ENCODE results near the gene GPHN. TPM values are rescaled to one million over a fixed set of nuclear protein-coding genes. Genes with fewer than 3 reads are reported as not detected.

GPHN gene
- total and polyA plus RNA-seq, 2 of the 4 experiments (the other 2 are of a cell fraction), result 8.0 to 8.1 TPM

DNA sequence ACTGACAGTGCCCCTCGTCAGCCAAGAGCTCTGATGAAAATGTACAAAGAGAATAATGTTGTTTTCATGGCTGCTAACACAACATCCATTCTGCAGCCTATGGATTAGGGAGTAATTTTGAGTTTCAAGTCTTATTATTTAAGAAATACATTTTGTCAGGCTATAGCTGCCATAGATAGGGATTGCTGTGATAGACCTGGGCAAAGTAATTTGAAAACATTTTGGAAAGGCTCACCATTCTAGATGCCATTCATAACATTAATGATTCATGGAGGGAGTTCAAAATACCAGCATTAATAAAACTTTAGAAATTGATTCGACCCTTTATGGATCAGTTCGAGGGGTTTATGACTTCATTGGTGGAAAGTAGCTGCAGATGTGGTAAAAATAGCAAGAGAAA, 149.8 kb downstream of the GPHN start:
- H3K4me3 ChIP-seq (ENCODE audit: insufficient read depth, low read depth, low read length), result no peak overlapping the region
- intact Hi-C loops (cut with micrococcal nuclease), result no loop called here
- H3K4me1 ChIP-seq (ENCODE audit: control insufficient read depth, insufficient read depth, low read length), result no peaks in the 10 kb centered on the region
- H3K14ac ChIP-seq (replicated peaks; ENCODE audit: low read depth, low read length), result no peak overlapping the region
- H4K20me1 ChIP-seq (ENCODE audit: insufficient read depth, low read length), result no peaks in the 10 kb centered on the region
- no peak overlapping the region for H4K5ac ChIP-seq (ENCODE audit: low read depth, low read length)
- no peak overlapping the region for H3K4ac ChIP-seq (ENCODE audit: low read depth, low read length)
- peaks cover 2% of the 10 kb centered on the region; the same call in 1 of the 2 replicates for H3K9me3 ChIP-seq (ENCODE audit: control insufficient read depth, insufficient read depth, low read length)
- H2BK5ac ChIP-seq (ENCODE audit: low read depth, low read length, poor library complexity, severe bottlenecking), result no peak overlapping the region
- BruUV-seq (replicated peaks), result no TSS peak
- H3K27me3 ChIP-seq (ENCODE audit: control insufficient read depth, insufficient read depth, low read length), result no peaks in the 10 kb centered on the region
- no peak overlapping the region for H2AFZ ChIP-seq (replicated peaks; ENCODE audit: low read length, poor library complexity)
- no CpG with 5 or more reads among the region's 3 CpGs for WGBS, 2 experiments (ENCODE audit: extremely low coverage in 2 of 2, insufficient read length in 1 of 2)
- H4K91ac ChIP-seq (ENCODE audit: insufficient read depth, low read depth, low read length), result no peak overlapping the region
- ChIA-PET CTCF (no interaction called here), POLR2A (ENCODE audit: unreplicated experiment) (no interaction called here)
- dilution Hi-C loops (cut with HindIII; ENCODE audit: low sequenced_read_pairs, unreplicated experiment), result no loop called here
- H2BK20ac ChIP-seq (ENCODE audit: low read depth, low read length), result no peak overlapping the region
- in situ Hi-C loops (cut with MboI; ENCODE audit: low sequenced_read_pairs), result no loop called here
- no peak overlapping the region for H3K27ac ChIP-seq (ENCODE audit: insufficient read depth, low read length)
- no peak overlapping the region for H3K9ac ChIP-seq (ENCODE audit: low read depth, low read length)
- no peak overlapping the region for H3K18ac ChIP-seq (ENCODE audit: low read depth, low read length)
- TF ChIP-seq, protein P1, sequence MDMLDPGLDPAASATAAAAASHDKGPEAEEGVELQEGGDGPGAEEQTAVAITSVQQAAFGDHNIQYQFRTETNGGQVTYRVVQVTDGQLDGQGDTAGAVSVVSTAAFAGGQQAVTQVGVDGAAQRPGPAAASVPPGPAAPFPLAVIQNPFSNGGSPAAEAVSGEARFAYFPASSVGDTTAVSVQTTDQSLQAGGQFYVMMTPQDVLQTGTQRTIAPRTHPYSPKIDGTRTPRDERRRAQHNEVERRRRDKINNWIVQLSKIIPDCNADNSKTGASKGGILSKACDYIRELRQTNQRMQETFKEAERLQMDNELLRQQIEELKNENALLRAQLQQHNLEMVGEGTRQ (IDR thresholded peaks at IDR 0.05; ENCODE audit: low read depth, low read length), result no peak
- TF ChIP-seq CTCF (conservative IDR thresholded peaks at IDR 0.05; ENCODE audit: low read depth, low read length), result no peak
- no peak for TF ChIP-seq FOS (IDR thresholded peaks at IDR 0.05; ENCODE audit: low read depth, low read length)
- no peak for TF ChIP-seq RCOR1 (IDR thresholded peaks at IDR 0.05; ENCODE audit: insufficient replicate concordance, low read length)
- no peak for TF ChIP-seq MAZ (IDR thresholded peaks at IDR 0.05; ENCODE audit: borderline replicate concordance, low read depth, low read length)
- no peak for TF ChIP-seq RAD21 (IDR thresholded peaks at IDR 0.05; ENCODE audit: low read length)
- no peak overlapping the region for H2AK5ac ChIP-seq (ENCODE audit: low read depth, low read length)
- H2BK15ac ChIP-seq (ENCODE audit: low read depth, low read length), result no peak overlapping the region
- H2AK9ac ChIP-seq (replicated peaks; ENCODE audit: low read depth, low read length, poor library complexity), result no peak overlapping the region
- H3K4me2 ChIP-seq (ENCODE audit: low read depth, low read length), result no peak overlapping the region
- DNase-seq (no peak), ATAC-seq (ENCODE audit: low read depth) (no peak)
- no peaks in the 10 kb centered on the region for H3K36me3 ChIP-seq (ENCODE audit: control insufficient read depth, insufficient read depth, low read length)
- no peak overlapping the region for H3K56ac ChIP-seq (ENCODE audit: extremely low read depth, insufficient read depth, low read length)
- no peak overlapping the region for H3K23ac ChIP-seq (ENCODE audit: low read depth, low read length)
- no peaks in the 10 kb centered on the region for H3K79me1 ChIP-seq (ENCODE audit: low read depth in 1 of 2, low read length in 2 of 2)
- no peak overlapping the region for H2BK120ac ChIP-seq (ENCODE audit: low read depth, low read length)
- no peaks in the 10 kb centered on the region for H3K9me1 ChIP-seq (ENCODE audit: insufficient read depth, low read length)
- no peak overlapping the region for H4K8ac ChIP-seq (ENCODE audit: low read depth in 2 of 2, low read length in 2 of 2)
